Measurements from ENCODE around the gene XPR1.

The XPR1 gene

DNA sequence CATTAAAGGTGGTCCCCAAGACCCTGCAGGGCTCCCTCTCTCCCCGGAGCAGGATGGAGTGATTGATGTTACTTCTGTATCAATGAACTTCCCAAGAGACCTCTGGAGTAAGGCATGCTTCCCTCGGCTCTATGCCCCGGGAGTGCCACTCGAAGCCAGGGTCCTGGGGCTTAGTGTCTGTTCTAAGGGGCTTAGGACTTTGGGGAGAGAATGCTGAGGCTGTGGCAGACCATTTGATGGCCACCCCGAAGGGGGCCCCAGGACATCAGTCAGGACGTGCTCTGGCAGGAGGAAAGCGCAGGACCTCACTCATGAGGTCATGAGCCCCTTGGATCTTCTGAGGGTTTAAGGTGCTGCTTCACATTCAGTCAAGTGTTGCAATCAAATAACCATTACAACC is 288.4 kb downstream of the XPR1 start:
- TF ChIP-seq REST (IDR thresholded peaks at IDR 0.05; ENCODE audit: low read depth) (no peak), YY1 (IDR thresholded peaks at IDR 0.05; ENCODE audit: low read depth) (no peak), ZBTB7A (IDR thresholded peaks at IDR 0.05; ENCODE audit: low read depth) (no peak), TEAD4 (IDR thresholded peaks at IDR 0.05) (no peak), MAX (IDR thresholded peaks at IDR 0.05) (no peak), CEBPB (IDR thresholded peaks at IDR 0.05) (no peak), NFIC (IDR thresholded peaks at IDR 0.05) (no peak), TCF12 (IDR thresholded peaks at IDR 0.05; ENCODE audit: low read depth) (no peak), FOXM1 (IDR thresholded peaks at IDR 0.05; ENCODE audit: borderline replicate concordance, low read depth) (no peak), USF1 (IDR thresholded peaks at IDR 0.05) (no peak), RAD21 (IDR thresholded peaks at IDR 0.05; ENCODE audit: low read depth) (no peak), EP300 (IDR thresholded peaks at IDR 0.05; ENCODE audit: borderline replicate concordance) (no peak), CREB1 (IDR thresholded peaks at IDR 0.05; ENCODE audit: low read depth) (no peak), EGR1 (IDR thresholded peaks at IDR 0.05) (no peak), TAF1 (IDR thresholded peaks at IDR 0.05; ENCODE audit: low read depth) (no peak)

GRCh38 chr1:180920702-180921101 is 288.9 kb downstream of the XPR1 start:
- TF ChIP-seq YY1 (IDR thresholded peaks at IDR 0.05; ENCODE audit: low read depth), result 0 out of 2 replicates have a peak, but pooled peaks have one; percentile 26
- TF ChIP-seq REST (IDR thresholded peaks at IDR 0.05; ENCODE audit: low read depth), result no peak
- TF ChIP-seq NFIC (IDR thresholded peaks at IDR 0.05), result no peak
- peak; percentile 44; the same call in 1 of the 2 replicates for TF ChIP-seq RAD21 (IDR thresholded peaks at IDR 0.05; ENCODE audit: low read depth)
- TF ChIP-seq EP300 (IDR thresholded peaks at IDR 0.05; ENCODE audit: borderline replicate concordance), result no peak

- no peak for TF ChIP-seq EGR1 (IDR thresholded peaks at IDR 0.05)
- TF ChIP-seq RAD21 (IDR thresholded peaks at IDR 0.05; ENCODE audit: low read depth), result no peak
- no peak for TF ChIP-seq ZBTB7A (IDR thresholded peaks at IDR 0.05; ENCODE audit: low read depth)
- TF ChIP-seq EP300 (IDR thresholded peaks at IDR 0.05; ENCODE audit: borderline replicate concordance), result no peak
- no peak for TF ChIP-seq CEBPB (IDR thresholded peaks at IDR 0.05)
- no peak for TF ChIP-seq CREB1 (IDR thresholded peaks at IDR 0.05; ENCODE audit: low read depth)
- no peak for TF ChIP-seq NFIC (IDR thresholded peaks at IDR 0.05)
- no peak for TF ChIP-seq TCF12 (IDR thresholded peaks at IDR 0.05; ENCODE audit: low read depth)
- no peak for TF ChIP-seq TAF1 (IDR thresholded peaks at IDR 0.05; ENCODE audit: low read depth)
- TF ChIP-seq TEAD4 (IDR thresholded peaks at IDR 0.05), result no peak
- TF ChIP-seq USF1 (IDR thresholded peaks at IDR 0.05), result no peak
- no peak for TF ChIP-seq YY1 (IDR thresholded peaks at IDR 0.05; ENCODE audit: low read depth)
- TF ChIP-seq REST (IDR thresholded peaks at IDR 0.05; ENCODE audit: low read depth), result no peak
- TF ChIP-seq MAX (IDR thresholded peaks at IDR 0.05), result no peak
- TF ChIP-seq FOXM1 (IDR thresholded peaks at IDR 0.05; ENCODE audit: borderline replicate concordance, low read depth), result no peak
Measured at GRCh38 chr1:180921386-180921785, 289.6 kb downstream of the XPR1 start.

DNA sequence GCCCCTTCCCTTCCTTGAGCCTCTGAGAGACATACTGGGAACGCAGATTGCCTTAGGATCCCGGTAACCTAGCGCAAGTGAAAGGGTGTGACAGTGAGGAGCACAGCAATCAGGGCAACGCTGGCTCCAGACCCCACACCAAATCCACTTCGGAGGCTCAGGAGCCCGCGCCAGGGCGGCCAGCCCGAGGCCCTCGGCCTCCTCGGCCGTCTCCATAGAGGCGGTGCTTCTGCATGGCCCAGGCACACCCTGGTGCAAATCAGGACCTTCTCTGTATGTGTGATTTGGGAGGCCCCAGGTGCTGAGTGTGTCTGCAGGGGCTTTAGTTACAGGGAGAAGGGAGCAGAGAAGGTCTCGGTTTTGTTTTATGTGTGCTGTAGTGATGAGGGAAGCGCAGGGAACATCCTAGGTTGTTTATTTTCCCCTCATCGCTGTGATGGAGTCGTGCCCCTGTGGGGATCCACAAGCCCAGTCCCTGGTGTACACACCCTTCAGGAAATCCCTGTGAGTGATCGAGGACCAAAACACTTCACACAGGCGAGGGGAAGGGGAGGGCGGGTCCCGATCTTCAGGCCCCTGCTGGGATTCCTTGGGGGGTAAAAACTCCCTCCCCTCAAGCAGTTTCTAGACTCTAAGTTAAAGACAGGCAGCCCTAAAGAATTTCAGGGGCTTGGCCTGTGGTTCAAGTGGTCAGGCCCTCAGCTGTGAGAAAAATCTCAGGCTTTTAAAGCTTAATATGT is 290.2 kb downstream of the XPR1 start:
- TF ChIP-seq EGR1 (IDR thresholded peaks at IDR 0.05), result no peak
- no peak for TF ChIP-seq EP300 (IDR thresholded peaks at IDR 0.05; ENCODE audit: borderline replicate concordance)
- no peak for TF ChIP-seq RAD21 (IDR thresholded peaks at IDR 0.05; ENCODE audit: low read depth)
- no peak for TF ChIP-seq CREB1 (IDR thresholded peaks at IDR 0.05; ENCODE audit: low read depth)
- no peak for TF ChIP-seq FOXM1 (IDR thresholded peaks at IDR 0.05; ENCODE audit: borderline replicate concordance, low read depth)
- TF ChIP-seq MAX (IDR thresholded peaks at IDR 0.05), result no peak
- TF ChIP-seq TAF1 (IDR thresholded peaks at IDR 0.05; ENCODE audit: low read depth), result no peak
- no peak for TF ChIP-seq USF1 (IDR thresholded peaks at IDR 0.05)
- TF ChIP-seq ZBTB7A (IDR thresholded peaks at IDR 0.05; ENCODE audit: low read depth), result no peak
- TF ChIP-seq TCF12 (IDR thresholded peaks at IDR 0.05; ENCODE audit: low read depth), result no peak
- TF ChIP-seq TEAD4 (IDR thresholded peaks at IDR 0.05), result no peak
- no peak for TF ChIP-seq CEBPB (IDR thresholded peaks at IDR 0.05)
- TF ChIP-seq YY1 (IDR thresholded peaks at IDR 0.05; ENCODE audit: low read depth), result no peak
- no peak for TF ChIP-seq NFIC (IDR thresholded peaks at IDR 0.05)
- TF ChIP-seq REST (IDR thresholded peaks at IDR 0.05; ENCODE audit: low read depth), result no peak

All from Ishikawa (cell line).